ENCODE data around the gene DIPK1B.

Gene DIPK1B

GRCh38 chr9:136673088-136673974 is 39.0 kb upstream of the DIPK1B start:
- no peak for DNase-seq (ENCODE audit: low read depth)

DNA sequence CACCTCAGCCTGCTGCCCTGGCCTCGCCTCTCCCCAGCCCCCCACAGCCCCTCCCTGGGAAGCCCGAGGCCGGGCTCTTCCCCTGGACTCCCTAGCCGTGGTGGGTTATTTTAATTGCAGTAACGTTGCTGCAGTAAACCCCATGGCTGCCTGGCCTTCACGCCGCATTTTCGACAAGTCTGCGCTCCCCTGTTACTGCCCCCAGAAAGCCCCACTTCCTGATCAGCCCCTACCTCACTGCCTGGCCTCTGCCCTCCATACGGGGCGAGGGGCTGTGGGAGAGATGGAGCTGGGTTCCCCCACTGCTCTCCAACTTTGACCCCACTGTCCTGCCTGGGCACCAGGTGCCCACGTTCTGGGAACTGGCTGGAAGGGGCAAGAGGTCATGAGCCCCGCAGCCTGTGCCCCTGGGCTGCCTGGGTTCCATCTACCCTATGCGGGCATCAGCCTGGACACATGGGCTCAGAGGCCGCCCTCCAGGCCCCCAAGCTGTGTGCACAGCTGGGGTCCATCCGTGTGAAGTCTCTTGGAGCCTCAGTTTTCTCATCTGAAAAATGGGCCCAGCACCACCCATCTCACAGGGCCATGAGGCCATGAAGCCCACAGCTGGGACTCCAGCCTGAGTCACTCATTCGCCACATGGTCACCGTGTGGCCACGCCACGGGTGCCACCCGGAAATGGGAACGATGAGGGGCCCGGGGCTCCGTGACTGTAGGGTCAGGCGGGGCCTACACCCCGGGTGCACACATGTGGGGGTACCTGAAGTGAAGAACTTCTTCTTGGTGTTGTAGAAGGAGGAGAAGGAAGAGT is 38.2 kb upstream of the DIPK1B start:
- no peak for DNase-seq (ENCODE audit: low read depth)

DNA sequence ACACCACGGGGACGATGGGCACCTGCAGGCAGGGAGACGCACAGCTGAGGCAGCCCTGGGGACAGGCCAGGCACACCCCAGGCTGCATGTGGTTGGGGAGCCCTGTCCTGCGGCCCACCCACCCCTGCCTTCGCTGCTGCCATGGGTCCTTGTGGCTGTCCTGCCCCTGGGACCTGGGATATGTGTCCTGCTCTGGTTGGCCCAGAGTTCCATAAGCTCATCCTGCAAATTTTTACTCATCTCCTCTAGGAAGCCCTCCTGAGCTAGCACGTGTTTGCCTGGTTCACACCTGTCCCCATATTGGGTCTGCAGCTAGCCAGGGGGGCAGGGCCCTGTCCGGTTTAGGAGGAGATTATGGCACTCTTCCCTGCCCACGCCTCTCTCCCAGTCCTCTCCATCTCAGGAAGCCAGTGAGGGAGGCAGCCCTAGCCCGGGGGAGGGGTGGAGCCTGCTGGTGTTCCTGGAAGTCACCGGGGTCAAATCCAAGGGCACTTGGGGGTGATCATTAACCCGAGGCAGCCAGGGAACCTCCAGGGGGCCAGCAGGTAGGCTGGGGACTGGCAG is 37.5 kb upstream of the DIPK1B start:
- no peak for DNase-seq (ENCODE audit: low read depth)

- DNase-seq (ENCODE audit: low read depth): no peak
Measured at GRCh38 chr9:136675477-136676296, 36.7 kb upstream of the DIPK1B start.

DNA sequence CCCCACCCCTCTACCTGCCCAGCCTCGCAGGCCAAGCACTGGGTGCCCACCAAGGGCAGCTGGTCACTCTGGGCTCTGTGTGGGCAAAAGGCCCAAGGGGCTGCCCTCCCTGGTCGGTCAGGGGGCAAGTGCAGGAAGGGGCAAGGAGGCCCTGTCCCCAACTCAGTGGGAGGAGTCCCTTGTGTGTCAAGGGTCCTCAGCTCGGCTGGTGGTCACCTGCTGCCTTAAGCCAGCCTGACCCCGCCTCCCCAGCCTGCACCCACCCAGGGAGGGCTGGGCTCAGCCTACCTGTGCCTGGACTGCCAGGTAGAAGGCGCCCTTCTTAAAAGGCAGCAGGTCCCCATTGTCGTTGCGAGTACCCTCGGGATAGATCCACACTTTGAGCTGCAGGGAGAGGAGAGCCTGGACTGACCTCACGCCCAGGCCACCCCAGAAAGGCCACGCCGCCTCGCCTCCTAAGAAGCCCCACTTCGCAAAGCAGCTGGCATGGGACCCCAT is 36.0 kb upstream of the DIPK1B start:
- DNase-seq (ENCODE audit: low read depth): no peak

DNA sequence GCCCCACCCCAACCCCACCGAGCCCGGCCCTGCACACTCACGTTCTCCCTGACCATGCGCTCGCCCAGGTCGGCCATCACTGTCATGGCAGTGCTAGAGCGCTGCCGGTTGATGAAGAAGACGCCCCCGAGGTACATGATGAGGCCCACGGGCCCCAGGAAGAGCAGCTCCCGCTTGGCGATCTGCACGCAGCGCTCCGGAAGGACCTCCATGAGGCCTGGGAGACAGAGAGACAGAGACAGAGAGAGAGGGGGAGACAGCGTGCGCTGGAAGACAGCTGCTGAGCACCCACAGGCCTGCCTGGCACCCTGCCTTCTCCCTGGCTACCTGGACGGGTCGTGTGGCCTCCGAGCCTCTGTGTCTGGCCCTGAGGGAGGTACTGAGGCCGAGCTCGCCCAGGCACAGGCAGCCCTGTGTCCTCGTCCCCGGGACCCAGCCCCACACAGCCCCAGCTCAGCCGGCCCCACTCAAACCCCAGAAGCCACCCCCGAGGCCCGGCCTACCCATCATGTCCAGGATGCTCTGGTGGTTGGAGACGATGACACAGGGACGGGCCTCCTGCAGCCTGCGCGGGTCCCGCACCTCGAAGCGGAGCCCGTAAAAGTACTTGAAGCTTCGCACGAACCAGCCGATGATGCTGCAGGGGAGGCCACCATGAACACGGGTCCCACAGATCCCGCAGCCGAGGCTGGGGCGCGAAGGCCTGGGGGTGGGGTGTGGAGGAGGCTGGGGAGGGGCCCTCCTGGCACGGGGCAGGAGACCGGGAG is 35.3 kb upstream of the DIPK1B start:
- DNase-seq (ENCODE audit: low read depth): no peak

GRCh38 chr9:136678034-136678433 is 34.3 kb upstream of the DIPK1B start:
- no peak for DNase-seq (ENCODE audit: low read depth)

- DNase-seq (ENCODE audit: low read depth): no peak
Measured at GRCh38 chr9:136678624-136679023, 33.7 kb upstream of the DIPK1B start.

GRCh38 chr9:136679431-136679941 is 32.9 kb upstream of the DIPK1B start:
- DNase-seq (ENCODE audit: low read depth): no peak

GRCh38 chr9:136681029-136681428 is 31.3 kb upstream of the DIPK1B start:
- DNase-seq (ENCODE audit: low read depth): no peak

DNA sequence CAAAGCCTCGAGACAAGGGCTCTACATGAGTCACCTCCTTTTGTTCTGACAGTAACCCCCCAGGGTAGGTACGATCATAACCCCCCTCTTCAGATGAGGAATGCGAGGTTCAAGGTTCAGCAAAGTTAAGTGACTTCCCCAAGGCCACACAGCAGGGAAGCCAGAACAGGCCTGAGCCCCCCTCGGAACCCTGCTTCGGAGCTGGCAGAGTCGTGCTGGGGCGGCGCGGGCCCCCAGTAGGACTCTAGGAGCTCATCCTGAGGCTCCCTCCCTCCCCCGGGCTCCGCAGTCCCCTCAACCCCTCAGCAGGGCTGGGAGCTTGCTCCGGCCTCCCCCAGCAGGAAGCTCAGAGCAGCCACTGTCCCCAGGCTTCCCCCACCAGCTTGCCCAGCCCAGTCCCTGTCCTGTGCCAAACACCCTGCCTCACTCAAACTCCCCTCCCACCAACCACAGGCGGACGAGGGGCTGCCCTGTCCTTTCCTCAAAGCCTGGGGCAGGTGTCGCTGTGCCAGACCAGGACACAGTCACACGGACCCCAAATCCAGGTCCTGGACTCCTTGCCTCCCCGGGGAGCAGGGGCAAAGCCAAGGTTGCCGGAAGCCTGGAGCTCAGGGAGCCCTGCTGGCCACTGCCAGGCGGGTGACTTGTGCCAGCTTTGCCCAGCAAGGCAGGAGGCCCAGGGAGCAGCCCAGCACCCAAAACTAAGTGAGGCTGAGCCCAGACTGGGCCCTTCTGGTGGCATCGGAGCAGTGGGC is 30.2 kb upstream of the DIPK1B start:
- no peak for DNase-seq (ENCODE audit: low read depth)

DNA sequence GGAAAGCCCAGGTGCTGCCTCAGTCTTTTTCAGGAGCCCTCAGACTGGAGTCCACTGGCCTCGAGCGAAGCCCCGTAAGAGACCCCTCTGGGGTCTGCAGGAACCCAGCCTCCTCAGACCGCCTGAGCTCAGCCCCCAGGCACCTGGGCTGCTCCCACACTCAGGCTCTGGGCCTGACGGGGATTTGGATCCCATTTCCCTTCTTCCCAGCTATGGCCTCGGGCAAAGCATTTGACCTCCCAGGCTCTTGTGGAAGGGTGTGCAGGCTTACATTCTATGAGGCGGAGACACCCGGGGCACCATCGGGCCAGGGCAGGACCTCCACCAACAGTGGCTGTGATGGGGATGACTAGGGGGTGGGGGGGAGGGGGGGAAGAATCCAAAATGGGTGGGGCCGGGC is 29.7 kb upstream of the DIPK1B start:
- no peak for DNase-seq (ENCODE audit: low read depth)

GRCh38 chr9:136683173-136683745 is 29.1 kb upstream of the DIPK1B start:
- DNase-seq (ENCODE audit: low read depth): no peak

GRCh38 chr9:136683755-136684154 is 28.6 kb upstream of the DIPK1B start:
- DNase-seq (ENCODE audit: low read depth): no peak

DNA sequence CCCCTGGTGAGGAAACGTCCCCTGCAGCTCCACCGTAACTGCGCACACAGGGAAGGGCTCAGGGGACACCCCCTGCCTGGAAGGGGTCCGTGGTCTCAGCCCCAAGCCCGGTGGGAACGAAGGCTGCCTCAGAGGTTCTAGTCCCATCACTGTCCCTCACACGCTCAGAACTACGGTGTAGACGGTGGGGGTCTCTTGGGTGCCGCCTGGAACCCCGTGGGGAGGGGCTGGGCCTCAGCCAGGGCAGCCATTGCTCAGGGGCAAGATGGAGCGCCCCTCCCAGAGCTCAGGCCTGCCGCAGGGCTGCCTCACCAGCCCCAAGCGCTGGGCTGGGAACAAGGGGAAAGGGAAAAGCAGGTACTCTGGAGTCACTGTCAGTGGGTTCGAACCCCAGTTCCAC is 28.0 kb upstream of the DIPK1B start:
- no peak for DNase-seq (ENCODE audit: low read depth)

DNA sequence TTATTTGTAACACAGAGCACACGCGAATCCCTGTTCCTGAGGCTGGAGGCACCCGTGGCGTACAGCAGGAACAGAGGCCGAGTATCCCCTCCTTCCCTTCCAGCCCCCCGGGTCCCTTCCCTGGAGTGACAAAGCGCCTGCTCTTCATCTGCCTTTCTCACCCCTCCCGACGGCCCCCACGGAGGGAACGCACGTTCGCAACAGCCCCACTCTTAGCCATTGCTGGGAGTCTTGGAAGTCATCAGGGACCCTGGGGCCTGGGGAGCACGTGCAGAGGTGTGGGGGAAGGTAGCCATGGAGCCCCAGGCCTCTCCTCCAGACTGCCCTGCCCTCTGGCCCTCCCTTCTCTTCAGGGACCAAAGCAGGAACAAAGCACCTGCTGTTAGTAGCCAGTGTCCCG is 27.6 kb upstream of the DIPK1B start:
- DNase-seq (ENCODE audit: low read depth): no peak

DNA sequence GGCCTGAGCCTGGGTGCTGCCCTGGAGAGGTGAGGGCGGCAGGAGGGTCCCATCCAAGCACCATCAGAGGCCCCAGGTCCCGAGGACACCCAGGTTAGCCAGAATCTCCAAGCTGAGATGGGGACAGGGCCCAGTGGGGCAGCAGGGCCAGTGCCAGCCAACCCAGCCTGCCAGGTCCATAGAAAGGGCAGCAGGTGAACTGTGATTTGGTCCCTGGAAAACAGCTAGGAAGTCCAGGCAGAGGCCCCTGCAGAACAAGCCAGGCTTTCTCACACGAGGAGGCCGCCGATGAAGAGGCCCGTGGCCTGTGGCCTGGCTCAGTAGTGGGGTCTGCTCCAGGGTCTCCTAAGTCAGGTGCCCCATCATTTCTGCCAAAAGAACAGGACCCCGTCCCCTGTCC is 27.2 kb upstream of the DIPK1B start:
- DNase-seq (ENCODE audit: low read depth): no peak

DNA sequence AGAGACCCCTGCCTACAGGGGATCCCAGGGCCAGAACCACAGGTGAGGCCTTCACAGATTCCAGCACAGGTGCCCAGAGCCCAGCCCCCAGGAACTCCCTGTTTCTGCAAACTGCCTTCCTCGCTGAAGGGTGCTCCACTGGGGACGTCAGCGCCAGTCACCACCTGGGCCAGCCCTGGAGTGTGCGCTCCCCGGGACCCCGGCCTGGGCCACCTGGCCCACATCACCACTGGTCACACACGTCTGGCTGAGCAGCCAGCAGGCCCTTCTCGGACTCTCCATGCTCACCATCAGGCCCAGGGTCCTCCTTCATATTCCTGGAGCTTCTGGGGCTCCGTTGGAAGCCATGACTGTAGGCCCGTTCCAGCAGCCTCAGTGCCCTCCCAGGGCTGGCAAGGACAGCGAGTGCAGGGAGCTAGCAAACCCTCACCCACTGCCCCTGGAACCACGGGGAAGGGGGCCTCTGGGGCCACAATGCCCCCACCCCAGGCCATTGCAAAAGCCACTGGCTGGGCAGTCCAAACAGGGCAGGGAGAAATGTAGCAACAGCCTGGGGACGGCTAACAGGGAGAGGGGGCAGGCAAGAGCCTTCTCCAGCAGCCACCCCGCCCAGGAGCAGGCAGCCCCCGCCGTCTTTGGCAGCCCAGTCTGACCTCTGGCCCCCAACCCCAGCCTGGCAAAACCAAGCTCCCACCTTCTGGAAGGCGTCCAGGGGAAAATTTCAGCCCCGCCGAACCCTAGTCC is 26.4 kb upstream of the DIPK1B start:
- DNase-seq (ENCODE audit: low read depth): no peak

- no peak for DNase-seq (ENCODE audit: low read depth)
Measured at GRCh38 chr9:136686534-136686793, 25.9 kb upstream of the DIPK1B start.

Measured in HS-5 (cell line).